Neural cell (in vitro differentiated cells): ENCODE results near the gene ACAN. TPM values are rescaled to one million over a fixed set of nuclear protein-coding genes. Genes with fewer than 3 reads are reported as not detected.

ENCODE experiments used
- H2AFZ ChIP-seq: fragments of 200-600, 300-800 bp; sonication (generic), shearing (Covaris generic); 2 replicates; pipeline ENCODE4 v1.6.0; 2014; ENCODE audit warnings: low read depth, mild to moderate bottlenecking, antibody characterized with exemption, low read length, moderate library complexity
- H3F3A ChIP-seq: fragments of 200-600 bp; shearing (Covaris generic); 2 replicates; pipeline ENCODE4 v1.6.1; 2016; ENCODE audit warnings: mild to moderate bottlenecking, moderate library complexity, mixed read lengths, antibody characterized with exemption, low read length; ENCODE audit not compliant: insufficient read depth, poor library complexity, severe bottlenecking
- H3K27ac ChIP-seq: fragments of 200-600, 300-800 bp; sonication (generic), shearing (Covaris generic); 2 replicates; pipeline ENCODE4 v1.5.1; 2014; ENCODE audit warnings: mild to moderate bottlenecking, low read length, moderate library complexity
- H3K27me3 ChIP-seq: fragments of 300-800, 200-600 bp; sonication (generic), shearing (Covaris generic); 2 replicates; pipeline ENCODE4 v1.6.0; 2014; ENCODE audit warnings: mild to moderate bottlenecking, low read depth, low read length, moderate library complexity; ENCODE audit not compliant: insufficient read depth
- H3K36me3 ChIP-seq: fragments of 300-800, 200-600 bp; sonication (generic), shearing (Covaris generic); 2 replicates; pipeline ENCODE4 v1.5.1; 2014; ENCODE audit warnings: mild to moderate bottlenecking, antibody characterized with exemption, low read length, moderate library complexity; ENCODE audit not compliant: insufficient read depth
- H3K4me2 ChIP-seq: fragments of 300-800, 200-600 bp; sonication (generic), shearing (Covaris generic); 2 replicates; pipeline ENCODE4 v1.6.0; 2014; ENCODE audit warnings: mild to moderate bottlenecking, low read length
- H3K4me3 ChIP-seq: fragments of 300-800, 200-600 bp; sonication (generic), shearing (Covaris generic); 2 replicates; pipeline ENCODE4 v1.5.1; 2014; ENCODE audit warnings: mild to moderate bottlenecking, low read length, moderate library complexity
- H3K79me2 ChIP-seq: fragments of 200-600 bp; shearing (Covaris generic); replicated peaks from 2 replicates; pipeline ENCODE4 v1.6.0; 2014; ENCODE audit warnings: mild to moderate bottlenecking, low read length, moderate library complexity; ENCODE audit not compliant: insufficient read depth
- H3K9ac ChIP-seq: fragments of 300-800, 200-600 bp; sonication (generic), shearing (Covaris generic); 2 replicates; pipeline ENCODE4 v1.6.1; 2016; ENCODE audit warnings: mild to moderate bottlenecking, low read length, mixed read lengths
- H3K9me2 ChIP-seq: fragments of 200-600 bp; shearing (Covaris generic); 2 replicates; pipeline ENCODE4 v1.6.1; 2016; ENCODE audit warnings: mild to moderate bottlenecking, low read length, mixed read lengths; ENCODE audit not compliant: insufficient read depth
- H3K9me3 ChIP-seq: fragments of 200-600, 300-800 bp; sonication (generic), shearing (Covaris generic); 2 replicates; pipeline ENCODE4 v1.6.1; 2016; ENCODE audit warnings: mild to moderate bottlenecking, mixed run types, low read length, moderate library complexity, mixed read lengths
- H4K20me1 ChIP-seq: fragments of 200-600 bp; shearing (Covaris generic); 2 replicates; pipeline ENCODE4 v1.6.1; 2016; ENCODE audit warnings: mild to moderate bottlenecking, mixed run types; ENCODE audit not compliant: insufficient read depth
- CTCF ChIP-seq: fragments of 450-650 bp; IDR thresholded peaks from 2 replicates; pipeline ENCODE4 v1.5.1; 2014; ENCODE audit warnings: antibody characterized with exemption, mild to moderate bottlenecking, moderate library complexity; ENCODE audit not compliant: poor library complexity, severe bottlenecking
- EP300 ChIP-seq: fragments of 450-650 bp; conservative IDR thresholded peaks from 2 replicates; pipeline ENCODE4 v1.6.1; 2014; ENCODE audit warnings: antibody characterized with exemption, mild to moderate bottlenecking, moderate library complexity; ENCODE audit not compliant: poor library complexity, severe bottlenecking
- EZH2 ChIP-seq: fragments of 200-600, 300-800 bp; shearing (Covaris generic), sonication (generic); IDR thresholded peaks from 2 replicates; pipeline ENCODE4 v1.6.1; 2014; ENCODE audit warnings: antibody characterized with exemption, low read length, borderline replicate concordance, mild to moderate bottlenecking; ENCODE audit not compliant: insufficient read depth, poor library complexity, severe bottlenecking
- MXI1 ChIP-seq: fragments of 450-650 bp; conservative IDR thresholded peaks from 2 replicates; pipeline ENCODE4 v1.6.1; 2014; ENCODE audit warnings: antibody characterized with exemption, mild to moderate bottlenecking; ENCODE audit not compliant: poor library complexity, severe bottlenecking
- POLR2AphosphoS5 ChIP-seq: IDR thresholded peaks from 2 replicates; pipeline ENCODE4 v1.6.1; 2012
- RAD21 ChIP-seq: fragments of 450-650 bp; conservative IDR thresholded peaks from 2 replicates; pipeline ENCODE4 v1.6.1; 2014; ENCODE audit warnings: antibody characterized with exemption, mild to moderate bottlenecking, moderate library complexity
- REST ChIP-seq: IDR thresholded peaks from 2 replicates; pipeline ENCODE4 v1.6.1; 2012; ENCODE audit warnings: borderline replicate concordance
- SMC3 ChIP-seq: fragments of 450-650 bp; conservative IDR thresholded peaks from 2 replicates; pipeline ENCODE4 v1.6.1; 2014; ENCODE audit warnings: antibody characterized with exemption, mild to moderate bottlenecking, moderate library complexity; ENCODE audit not compliant: poor library complexity
- TAF1 ChIP-seq: IDR thresholded peaks from 2 replicates; pipeline ENCODE4 v1.6.1; 2012; ENCODE audit warnings: low read depth
- polyA plus RNA-seq: library from polyadenylated mRNA; depleted of rRNA; stranded (reverse); fragments of >200 nt; gene quantifications from 2 replicates; pipeline ENCODE4 v1.2.3, GENCODE V29; 2014

The ACAN gene
- polyA plus RNA-seq, 1 donor from 2014 or later = not detected

- peak within 1 kb of the TSS; percentile 29 for H3K9ac ChIP-seq
- no peaks in the 10 kb centered on the region for H3K9me3 ChIP-seq
- no peaks in the 10 kb centered on the region for H4K20me1 ChIP-seq
- H3K79me2 ChIP-seq = no peaks in the 10 kb centered on the region
- peak within 1 kb of the TSS; percentile 78 for H3K4me2 ChIP-seq
- no peaks in the 10 kb centered on the region for H3K36me3 ChIP-seq
- no peak for TF ChIP-seq SMC3
- no peak for TF ChIP-seq POLR2AphosphoS5
- TF ChIP-seq CTCF = peak; percentile 42
- no peak for TF ChIP-seq EP300
- TF ChIP-seq REST = no peak
- TF ChIP-seq MXI1 = peak; percentile 26
- H3K9me2 ChIP-seq = no peaks in the 10 kb centered on the region
- no peaks in the 10 kb centered on the region for H3F3A ChIP-seq
- H3K27ac ChIP-seq = no peak within 1 kb of the TSS
- H2AFZ ChIP-seq = no peak within 1 kb of the TSS
- peaks cover 15% of the 10 kb centered on the region for H3K27me3 ChIP-seq
- peak within 1 kb of the TSS; percentile 73 for H3K4me3 ChIP-seq
Observed at GRCh38 chr15:88913017-88913849, 110.0 kb downstream of the ACAN start, which contains the start of gene MFGE8. Gene MFGE8 (minus strand): TSS chr15:88913379. CDS start chr15:88913319, 60 bp downstream.

DNA sequence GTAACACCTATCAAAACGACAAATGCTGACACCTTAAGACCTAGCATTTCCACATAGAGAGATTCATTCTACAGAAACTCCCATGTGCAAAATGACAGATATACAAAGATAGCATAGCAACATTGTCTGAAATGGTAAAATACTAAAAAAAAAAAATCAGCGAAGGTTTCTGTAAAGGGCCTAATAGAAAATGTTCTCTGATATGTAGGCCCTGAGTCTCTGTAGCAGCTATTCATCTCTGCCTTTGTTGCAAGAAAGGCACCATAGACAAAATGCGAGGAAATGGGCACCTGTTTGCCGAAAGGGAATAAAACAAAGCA lies 110.6 kb downstream of the ACAN start:
- H4K20me1 ChIP-seq = no peaks in the 10 kb centered on the region
- no peaks in the 10 kb centered on the region for H3K9me3 ChIP-seq
- H3K36me3 ChIP-seq = no peaks in the 10 kb centered on the region
- peaks cover 15% of the 10 kb centered on the region for H3K27me3 ChIP-seq
- no peak overlapping the region for H3K27ac ChIP-seq
- H3K79me2 ChIP-seq = no peaks in the 10 kb centered on the region
- no peak overlapping the region for H2AFZ ChIP-seq
- no peaks in the 10 kb centered on the region for H3F3A ChIP-seq
- TF ChIP-seq MXI1 (no peak), RAD21 (no peak), CTCF (no peak), SMC3 (no peak), EP300 (no peak), TAF1 (no peak), REST (no peak), POLR2AphosphoS5 (no peak), EZH2 (no peak)
- H3K4me3 ChIP-seq = peak overlapping the region; percentile 73
- peak overlapping the region; percentile 78 for H3K4me2 ChIP-seq
- no peaks in the 10 kb centered on the region for H3K9me2 ChIP-seq
- H3K9ac ChIP-seq = no peak overlapping the region
